H9 (cell line): ENCODE results near the gene EXOSC2. TPM values are rescaled to one million over a fixed set of nuclear protein-coding genes. Genes with fewer than 3 reads are reported as not detected.

Source experiments
- DNase-seq: peaks from one replicate; pipeline ENCODE4 v3.0.0-alpha.2; 2017
- H2AFZ ChIP-seq: one replicate; pipeline ENCODE4 v1.6.1; 2013; ENCODE audit warnings: mild to moderate bottlenecking, low read length, control low read depth, moderate library complexity
- H2AK5ac ChIP-seq: 2 replicates; pipeline ENCODE4 v1.6.1; 2013; ENCODE audit warnings: low read length, control low read depth, mixed read lengths; ENCODE audit not compliant: insufficient read length
- H2BK120ac ChIP-seq: one replicate; pipeline ENCODE4 v1.6.1; 2013; ENCODE audit warnings: low read depth, mild to moderate bottlenecking, low read length, control low read depth, inconsistent platforms; ENCODE audit not compliant: poor library complexity, severe bottlenecking
- H2BK12ac ChIP-seq: 2 replicates; pipeline ENCODE4 v1.6.1; 2013; ENCODE audit warnings: low read length, control low read depth, mixed read lengths, low read depth; ENCODE audit not compliant: insufficient read length
- H2BK15ac ChIP-seq: 2 replicates; pipeline ENCODE4 v1.6.1; 2013; ENCODE audit warnings: low read depth, low read length, control low read depth
- H2BK20ac ChIP-seq: one replicate; pipeline ENCODE4 v1.6.1; 2013; ENCODE audit warnings: low read depth, mild to moderate bottlenecking, low read length, control low read depth, inconsistent platforms; ENCODE audit not compliant: poor library complexity, severe bottlenecking
- H2BK5ac ChIP-seq: 2 replicates; pipeline ENCODE4 v1.6.1; 2013; ENCODE audit warnings: low read length, control low read depth, mixed read lengths; ENCODE audit not compliant: insufficient read length
- H3K14ac ChIP-seq: 2 replicates; pipeline ENCODE4 v1.6.1; 2013; ENCODE audit warnings: low read length, control low read depth; ENCODE audit not compliant: insufficient read depth
- H3K18ac ChIP-seq: 2 replicates; pipeline ENCODE4 v1.6.1; 2013; ENCODE audit warnings: low read depth, mild to moderate bottlenecking, mixed read lengths, low read length, control low read depth; ENCODE audit not compliant: insufficient read length
- H3K23ac ChIP-seq: 2 replicates; pipeline ENCODE4 v1.6.1; 2013; ENCODE audit warnings: low read length, control low read depth, mixed read lengths, low read depth; ENCODE audit not compliant: insufficient read length
- H3K23me2 ChIP-seq: 2 replicates; pipeline ENCODE4 v1.6.1; 2013; ENCODE audit warnings: low read depth, mild to moderate bottlenecking, mixed read lengths, low read length, control low read depth; ENCODE audit not compliant: insufficient read length, poor library complexity, severe bottlenecking
- H3K27ac ChIP-seq: 2 replicates; pipeline ENCODE4 v1.5.1; 2013; ENCODE audit warnings: low read length, control low read depth, mixed read lengths, low read depth; ENCODE audit not compliant: insufficient read length
- H3K27me3 ChIP-seq: 2 replicates; pipeline ENCODE4 v1.6.1; 2013; ENCODE audit warnings: low read length, control low read depth, inconsistent platforms; ENCODE audit not compliant: insufficient read depth
- H3K4ac ChIP-seq: 2 replicates; pipeline ENCODE4 v1.6.1; 2013; ENCODE audit warnings: low read depth, mild to moderate bottlenecking, control low read depth, inconsistent platforms, low read length, moderate library complexity
- H3K4me1 ChIP-seq: 2 replicates; pipeline ENCODE4 v1.6.1; 2013; ENCODE audit warnings: low read length, control low read depth, inconsistent platforms; ENCODE audit not compliant: insufficient read depth
- H3K4me2 ChIP-seq: 2 replicates; pipeline ENCODE4 v1.6.1; 2013; ENCODE audit warnings: low read length, control low read depth, mixed read lengths; ENCODE audit not compliant: insufficient read length, insufficient read depth
- H3K56ac ChIP-seq: 2 replicates; pipeline ENCODE4 v1.6.1; 2013; ENCODE audit warnings: low read depth, mild to moderate bottlenecking, mixed read lengths, low read length, control low read depth; ENCODE audit not compliant: insufficient read length
- H3K79me1 ChIP-seq: 2 replicates; pipeline ENCODE4 v1.6.1; 2013; ENCODE audit warnings: low read depth, mild to moderate bottlenecking, moderate library complexity, low read length, control low read depth, inconsistent platforms; ENCODE audit not compliant: insufficient read depth, poor library complexity, severe bottlenecking
- H3K79me2 ChIP-seq: 2 replicates; pipeline ENCODE4 v1.6.1; 2013; ENCODE audit warnings: low read length, control low read depth, inconsistent platforms; ENCODE audit not compliant: insufficient read depth
- H3K9ac ChIP-seq: 2 replicates; pipeline ENCODE4 v1.6.1; 2013; ENCODE audit warnings: low read length, control low read depth, mixed read lengths; ENCODE audit not compliant: insufficient read length; ENCODE audit errors: extremely low read depth
- H3K9me3 ChIP-seq: one replicate; pipeline ENCODE4 v1.6.1; 2013; ENCODE audit warnings: low read depth, low read length, inconsistent platforms; ENCODE audit not compliant: control insufficient read depth
- H3T11ph ChIP-seq: one replicate; pipeline ENCODE4 v1.6.1; 2013; ENCODE audit warnings: mild to moderate bottlenecking, low read length, control low read depth, inconsistent platforms
- H4K20me1 ChIP-seq: one replicate; pipeline ENCODE4 v1.6.1; 2013; ENCODE audit not compliant: control insufficient read depth, insufficient read length, insufficient read depth
- H4K5ac ChIP-seq: 2 replicates; pipeline ENCODE4 v1.6.1; 2013; ENCODE audit warnings: low read depth, mild to moderate bottlenecking, mixed read lengths, low read length, control low read depth; ENCODE audit not compliant: insufficient read length
- H4K8ac ChIP-seq: replicated peaks from 2 replicates; pipeline ENCODE4 v1.6.1; 2013; ENCODE audit warnings: low read length, control low read depth, mixed read lengths, low read depth; ENCODE audit not compliant: insufficient read length
- H4K91ac ChIP-seq: 2 replicates; pipeline ENCODE4 v1.6.1; 2013; ENCODE audit warnings: low read depth, mild to moderate bottlenecking, moderate library complexity, mixed read lengths, low read length, control low read depth; ENCODE audit not compliant: insufficient read length
- H3K27ac Mint-ChIP-seq, 3 experiments: 2 replicates in 2 of 3; 3 replicates in 1 of 3; pipeline ENCODE4 v1.8.0; 2020 to 2021; ENCODE audit warnings: mixed read lengths in 3 of 3, mild to moderate bottlenecking in 1 of 3, moderate library complexity in 1 of 3
- H3K27me3 Mint-ChIP-seq: 2 replicates; pipeline ENCODE4 v1.8.0; 2021; ENCODE audit warnings: low read depth, mild to moderate bottlenecking, moderate library complexity, mixed read lengths
- H3K36me3 Mint-ChIP-seq, 3 experiments: 2 replicates in 2 of 3; 3 replicates in 1 of 3; pipeline ENCODE4 v1.8.0; 2020 to 2021; ENCODE audit warnings: low read depth in 3 of 3, mixed read lengths in 3 of 3; ENCODE audit not compliant: insufficient read depth in 1 of 3
- H3K4me1 Mint-ChIP-seq, 2 experiments: 2 replicates each; pipeline ENCODE4 v1.8.0; 2020; ENCODE audit warnings: mixed read lengths in 2 of 2
- H3K4me3 Mint-ChIP-seq, 2 experiments: 2 replicates in 1 of 2; 3 replicates in 1 of 2; pipeline ENCODE4 v1.8.0; 2020 to 2021; ENCODE audit warnings: mild to moderate bottlenecking in 2 of 2, mixed read lengths in 2 of 2, moderate library complexity in 1 of 2
- H3K9me3 Mint-ChIP-seq, 2 experiments: 2 replicates in 1 of 2; 3 replicates in 1 of 2; pipeline ENCODE4 v1.8.0; 2020; ENCODE audit warnings: mild to moderate bottlenecking in 2 of 2, mixed read lengths in 2 of 2, moderate library complexity in 1 of 2
- WGBS: extraction: QIAGEN DNeasy Blood & Tissue Kit; methylation state at CpG from one replicate; pipeline ENCODE4 v1.1.7; 2013; ENCODE audit warnings: missing lambda C conversion rate, low lambda C conversion rate, mixed read lengths; ENCODE audit not compliant: insufficient read length; ENCODE audit errors: extremely low coverage; 5-methylcytosine and 5-hydroxymethylcytosine counted together
- total RNA-seq: library from RNA; stranded (reverse); gene quantifications from 2 replicates; pipeline ENCODE4 v1.2.1, GENCODE V29; 2021
- TF ChIP-seq, protein P1 (sequence below): fragments of 200-600 bp; sonication (generic); conservative IDR thresholded peaks from 3 replicates; pipeline ENCODE4 v1.8.0; 2021; ENCODE audit warnings: antibody characterized with exemption, mild to moderate bottlenecking

Gene EXOSC2
- total RNA-seq, 1 experiment from 2014 or later, result 94.5 TPM

DNA sequence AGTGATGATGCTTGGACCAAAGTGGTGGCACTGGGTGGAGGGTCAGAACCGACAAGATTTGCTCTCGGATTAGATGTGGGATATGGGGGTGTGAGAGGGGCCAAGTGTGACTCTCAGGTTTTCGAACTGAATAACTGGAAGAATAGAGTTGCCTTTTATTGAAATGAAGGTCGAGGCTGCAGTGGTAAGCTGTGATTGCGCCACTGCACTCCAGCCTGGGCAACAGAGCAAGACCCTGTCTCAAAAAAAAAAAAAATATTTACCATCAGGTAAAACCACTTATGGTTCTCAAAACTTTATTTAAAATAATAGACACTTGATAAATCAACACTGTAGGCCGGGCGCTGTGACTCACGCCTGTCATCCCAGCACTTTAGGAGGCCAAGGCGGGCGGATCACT, 27.2 kb downstream of the EXOSC2 start:
- Histone ChIP-seq H2BK15ac (no peak overlapping the region), H3K27ac (no peak overlapping the region), H3K4me1 (no peaks in the 10 kb centered on the region), H2AFZ (no peak overlapping the region), H2AK5ac (no peak overlapping the region), H3K23ac (no peak overlapping the region), H4K5ac (no peak overlapping the region), H3K4ac (no peak overlapping the region), H3K79me2 (peaks cover 1% of the 10 kb centered on the region; the same call in 1 of the 2 replicates), H2BK120ac (no peak overlapping the region), H3K14ac (no peak overlapping the region), H3K27me3 (no peaks in the 10 kb centered on the region), H3K9me3 (no peaks in the 10 kb centered on the region), H4K20me1 (no peaks in the 10 kb centered on the region), H3K56ac (no peak overlapping the region), H2BK5ac (no peak overlapping the region), H2BK12ac (no peak overlapping the region), H3K23me2 (no peaks in the 10 kb centered on the region), H4K8ac (no peak overlapping the region), H2BK20ac (no peak overlapping the region), H3K4me2 (no peak overlapping the region), H3K79me1 (peaks cover 3% of the 10 kb centered on the region), H3T11ph (no peak overlapping the region), H3K9ac (no peak overlapping the region), H3K18ac (no peak overlapping the region), H4K91ac (no peak overlapping the region)
- H3K36me3 Mint-ChIP-seq, result no peaks in the 10 kb centered on the region; a peak in 3 of 7 replicates
- DNase-seq, result no peak
- WGBS, result no CpG with 5 or more reads among the region's 10 CpGs
- H3K4me1 Mint-ChIP-seq, result peaks cover 0 to 4% of the 10 kb centered on the region in 2 experiments; a peak in 3 of 4 replicates
- peak overlapping the region in 1 of 3 experiments; percentile 3; a peak in 1 of 7 replicates for H3K27ac Mint-ChIP-seq
- TF ChIP-seq, protein P1, sequence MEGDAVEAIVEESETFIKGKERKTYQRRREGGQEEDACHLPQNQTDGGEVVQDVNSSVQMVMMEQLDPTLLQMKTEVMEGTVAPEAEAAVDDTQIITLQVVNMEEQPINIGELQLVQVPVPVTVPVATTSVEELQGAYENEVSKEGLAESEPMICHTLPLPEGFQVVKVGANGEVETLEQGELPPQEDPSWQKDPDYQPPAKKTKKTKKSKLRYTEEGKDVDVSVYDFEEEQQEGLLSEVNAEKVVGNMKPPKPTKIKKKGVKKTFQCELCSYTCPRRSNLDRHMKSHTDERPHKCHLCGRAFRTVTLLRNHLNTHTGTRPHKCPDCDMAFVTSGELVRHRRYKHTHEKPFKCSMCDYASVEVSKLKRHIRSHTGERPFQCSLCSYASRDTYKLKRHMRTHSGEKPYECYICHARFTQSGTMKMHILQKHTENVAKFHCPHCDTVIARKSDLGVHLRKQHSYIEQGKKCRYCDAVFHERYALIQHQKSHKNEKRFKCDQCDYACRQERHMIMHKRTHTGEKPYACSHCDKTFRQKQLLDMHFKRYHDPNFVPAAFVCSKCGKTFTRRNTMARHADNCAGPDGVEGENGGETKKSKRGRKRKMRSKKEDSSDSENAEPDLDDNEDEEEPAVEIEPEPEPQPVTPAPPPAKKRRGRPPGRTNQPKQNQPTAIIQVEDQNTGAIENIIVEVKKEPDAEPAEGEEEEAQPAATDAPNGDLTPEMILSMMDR, result no peak
- H3K9me3 Mint-ChIP-seq, result no peaks in the 10 kb centered on the region
- no peak overlapping the region for H3K4me3 Mint-ChIP-seq
- no peaks in the 10 kb centered on the region for H3K27me3 Mint-ChIP-seq
